Tibial nerve (tissue), 3 donors: ENCODE data around the gene TAF1D.

ENCODE experiments used
- CTCF ChIP-seq, 5 experiments: fragments of 200-600 bp in 3 of 5; fragments of 450-650 bp in 2 of 5; sonication (generic) in 3 of 5; IDR thresholded peaks; one replicate each; pipeline ENCODE4 v1.5.1; 2016 to 2019; ENCODE audit warnings: antibody characterized with exemption in 5 of 5, mild to moderate bottlenecking in 3 of 5, moderate library complexity in 2 of 5
- POLR2A ChIP-seq, 2 donors: fragments of 450-650 bp; IDR thresholded peaks; one replicate each; pipeline ENCODE4 v1.6.1; 2017; ENCODE audit warnings: antibody characterized with exemption in 2 of 2, mild to moderate bottlenecking in 2 of 2, moderate library complexity in 2 of 2

GRCh38 chr11:93737904-93738612, 3.2 kb downstream of the TAF1D start:
- TF ChIP-seq POLR2A (IDR thresholded peaks at IDR 0.05), result no peak
- no peak for TF ChIP-seq CTCF (IDR thresholded peaks at IDR 0.05)
